Measurements from ENCODE around the gene STAT4.
A peak's percentile ranks its signal among the peaks of the same experiment; 100 is the strongest.

STAT4 gene

DNA sequence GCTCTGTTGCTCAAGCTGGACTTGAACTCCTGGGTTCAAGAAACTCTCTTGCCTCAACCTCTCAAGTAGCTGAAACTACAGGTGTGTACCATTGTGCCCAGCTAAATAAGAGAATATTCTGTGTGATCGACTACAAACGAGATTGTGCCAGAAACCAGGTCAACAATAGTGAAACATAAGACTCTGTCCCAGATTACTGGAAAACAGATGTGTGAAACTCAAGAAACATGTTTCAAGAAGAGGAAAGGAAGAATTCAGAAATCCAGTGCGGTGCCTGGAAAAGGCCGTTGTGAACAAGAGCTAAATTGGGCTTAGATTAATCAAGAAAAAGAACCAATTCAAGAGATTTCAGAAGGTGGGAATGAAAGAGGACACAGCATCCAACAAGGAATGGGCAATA lies 113.4 kb downstream of the STAT4 start:
- no peak for DNase-seq

DNA sequence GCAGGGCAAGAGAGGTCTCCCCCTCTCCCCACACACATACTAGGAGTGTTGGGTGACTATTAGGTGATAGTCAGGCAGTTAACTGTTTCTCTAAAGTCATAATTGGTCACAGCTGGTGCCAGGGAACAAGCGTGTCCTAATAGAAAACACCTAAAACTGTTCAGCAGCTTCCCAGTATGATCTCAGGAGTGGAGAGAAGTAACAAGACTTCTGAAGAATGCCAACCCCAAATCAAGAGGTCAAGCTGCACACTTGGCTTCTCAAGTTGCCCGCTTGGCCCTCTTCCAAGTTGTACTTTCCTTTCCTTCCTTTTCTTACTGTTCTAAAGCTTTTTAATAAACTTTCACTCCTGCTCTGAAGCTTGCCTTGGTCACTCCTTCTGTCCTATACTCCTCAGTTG lies 114.4 kb downstream of the STAT4 start:
- no peak for DNase-seq

DNA sequence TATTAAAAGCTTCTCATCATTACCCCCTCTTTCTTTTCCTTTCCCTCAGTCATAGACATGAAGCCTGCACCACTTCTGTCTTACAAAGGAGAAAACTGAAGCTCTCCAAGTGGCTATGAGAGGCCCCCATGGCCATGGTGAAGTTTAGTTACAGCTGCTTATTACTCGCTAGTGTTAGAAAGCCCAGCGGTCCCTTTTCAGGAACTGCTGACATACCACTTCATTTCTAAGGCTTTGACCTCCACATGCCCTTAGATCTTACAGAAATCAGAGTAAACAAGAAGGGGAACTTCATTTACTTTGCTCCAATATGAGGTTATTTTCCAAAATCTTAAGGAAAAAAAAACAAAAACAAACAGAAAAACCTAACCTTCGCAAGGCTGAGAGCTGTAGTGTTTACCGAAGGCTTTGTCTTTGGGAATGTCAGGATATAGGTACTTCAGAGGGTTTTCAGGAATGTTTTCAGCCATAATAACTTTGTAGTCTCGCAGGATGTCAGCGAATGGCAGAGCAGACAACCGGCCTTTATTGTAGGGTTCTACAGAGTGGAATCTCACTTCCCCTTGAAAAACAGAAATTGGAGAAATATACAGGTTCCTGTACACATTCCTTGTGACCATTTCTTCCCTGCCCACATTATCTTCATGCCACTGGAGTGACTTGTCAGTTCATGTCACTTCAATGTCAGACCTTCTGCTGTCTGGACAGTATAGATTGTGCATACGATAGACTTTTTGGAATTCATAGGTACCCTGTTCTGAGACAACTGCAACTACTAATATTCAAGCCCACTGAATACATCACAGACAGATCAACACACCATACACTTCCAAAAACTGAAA lies 118.0 kb downstream of the STAT4 start:
- DNase-seq = no peak

DNA sequence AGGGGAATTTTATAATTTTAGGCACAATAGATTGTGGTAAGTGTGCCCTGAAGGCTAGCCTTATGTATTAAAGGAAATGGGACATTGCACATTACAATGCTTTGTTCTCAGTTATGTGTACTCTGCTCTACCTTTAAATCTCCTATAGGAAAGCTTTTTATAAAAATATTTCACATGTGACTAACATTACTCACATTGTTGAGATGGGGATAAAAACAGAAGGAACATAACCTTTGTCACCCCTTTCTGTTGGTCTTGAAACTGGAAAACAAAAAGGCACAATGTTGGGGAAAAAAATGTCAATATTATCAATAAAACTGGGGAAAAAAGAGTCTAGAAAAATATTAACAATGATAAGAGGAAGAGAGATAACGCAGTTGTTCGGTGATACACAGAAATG lies 119.5 kb downstream of the STAT4 start:
- DNase-seq = no peak

DNA sequence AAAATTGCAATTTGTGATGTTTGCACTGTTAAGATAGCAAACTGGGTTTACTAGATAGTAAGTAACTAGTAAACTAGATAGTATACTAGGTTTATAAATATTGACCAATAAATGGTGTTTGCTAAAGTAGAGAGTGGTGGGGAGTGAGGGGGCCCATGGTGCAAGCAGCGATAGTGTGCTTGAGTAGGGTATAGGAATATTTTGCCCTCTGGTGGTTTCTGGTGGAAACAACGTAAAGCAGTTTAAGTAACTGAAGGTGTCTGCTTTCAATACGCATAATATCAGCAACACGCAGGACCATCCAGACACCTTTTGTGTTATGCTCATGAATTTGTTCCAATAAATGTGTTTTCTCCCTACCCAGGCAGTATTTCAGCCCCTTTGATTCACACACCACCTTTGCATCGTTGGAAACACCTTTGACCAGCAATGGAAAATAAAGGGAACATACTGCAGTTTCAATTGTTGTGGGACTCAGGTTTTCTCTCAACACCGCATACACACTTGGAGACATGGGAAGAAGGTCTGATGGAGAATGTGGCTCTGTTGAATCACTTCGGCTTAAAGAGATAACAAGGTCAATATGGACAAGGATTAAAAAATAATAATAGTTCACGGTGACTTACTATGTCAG lies 120.2 kb downstream of the STAT4 start:
- no peak for DNase-seq

DNA sequence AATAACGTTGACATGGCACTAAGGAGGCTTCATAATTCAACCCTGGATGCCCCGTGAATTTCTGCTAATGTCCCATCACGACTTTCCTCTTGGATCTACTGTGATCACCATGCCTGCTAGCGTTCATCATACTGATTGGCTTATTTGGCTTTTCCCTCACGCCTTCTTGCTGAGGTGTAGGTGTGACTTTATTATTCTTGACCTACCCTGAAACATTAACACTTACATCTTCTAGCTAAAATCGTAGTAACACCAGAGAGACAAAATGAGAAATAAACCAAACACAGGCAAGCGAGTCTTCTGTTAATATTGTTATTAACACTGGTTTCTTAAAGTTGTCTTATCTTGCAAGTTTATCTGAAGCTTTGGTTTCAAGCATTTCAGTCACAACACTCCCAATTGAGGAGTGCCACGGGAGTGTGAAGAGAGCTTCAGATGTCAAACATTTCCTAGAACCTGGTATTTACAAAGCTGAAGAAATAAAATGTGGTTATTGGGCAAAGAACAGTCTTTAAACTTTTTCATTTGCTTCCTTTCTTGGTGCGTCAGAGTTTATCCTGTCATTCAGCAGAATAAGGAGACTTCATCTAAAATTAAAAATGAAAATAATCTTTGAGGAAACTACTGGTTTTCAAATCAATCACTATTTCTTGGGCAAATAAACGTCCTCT lies 121.4 kb downstream of the STAT4 start:
- no peak for DNase-seq

DNA sequence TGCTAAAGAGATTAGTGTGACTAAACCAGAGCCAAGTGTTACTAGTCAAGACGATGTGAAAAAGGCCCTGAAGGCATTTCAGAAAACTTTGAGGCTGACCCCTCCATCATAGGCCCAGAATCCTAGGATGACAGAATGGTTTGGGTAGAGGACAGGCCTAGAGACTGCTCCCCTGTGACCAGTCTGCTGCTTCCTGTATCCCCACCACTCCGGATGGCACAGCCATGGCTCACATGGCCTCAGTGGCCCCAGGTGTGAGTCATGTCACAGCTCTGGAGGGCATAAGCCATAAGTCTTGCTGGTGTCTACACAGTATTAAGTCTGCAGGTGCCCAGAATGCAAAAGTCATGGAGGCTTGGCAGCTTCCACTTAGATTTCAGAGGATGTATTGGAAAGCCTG lies 124.4 kb downstream of the STAT4 start:
- DNase-seq = no peak

DNA sequence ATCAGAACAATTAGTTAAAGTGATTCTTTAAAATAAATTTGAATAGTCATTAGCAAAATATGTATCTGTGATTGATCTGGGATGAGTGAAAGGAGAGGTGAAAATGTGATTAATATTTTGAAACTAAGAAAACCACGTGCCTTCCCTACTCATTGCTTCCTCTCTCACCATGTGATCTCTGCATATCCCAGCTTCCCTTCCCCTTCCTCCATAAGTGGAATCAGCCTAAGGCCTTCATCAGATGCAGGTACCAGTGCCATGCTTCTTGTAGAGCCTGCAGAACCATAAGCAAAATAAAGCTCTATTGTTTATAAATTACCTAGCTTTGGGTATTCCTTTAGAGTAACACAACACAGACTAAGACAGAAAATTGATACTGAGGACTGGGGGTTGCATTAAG lies 125.7 kb downstream of the STAT4 start:
- DNase-seq = no peak

DNA sequence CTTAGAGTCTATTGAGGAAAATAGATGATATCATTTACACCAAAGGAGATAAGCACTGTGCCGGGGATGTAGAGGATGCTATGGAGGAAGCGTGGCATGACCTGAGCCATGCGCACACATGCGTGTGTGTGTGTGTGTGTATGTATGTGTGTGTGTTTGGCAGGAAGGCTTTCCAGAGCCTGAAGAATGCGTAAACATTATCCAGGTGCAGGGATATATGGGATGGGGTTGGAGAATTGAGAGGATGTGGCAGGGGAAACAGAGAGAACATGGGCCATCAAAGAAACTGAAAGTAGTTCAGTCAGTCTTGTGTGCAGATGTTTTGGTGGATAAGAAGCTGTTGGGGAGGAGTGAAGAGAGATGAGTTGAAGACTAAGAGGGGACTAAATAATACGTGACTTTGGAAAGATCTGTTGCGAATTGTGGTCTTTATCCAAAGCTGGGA lies 127.5 kb downstream of the STAT4 start:
- DNase-seq = no peak

DNA sequence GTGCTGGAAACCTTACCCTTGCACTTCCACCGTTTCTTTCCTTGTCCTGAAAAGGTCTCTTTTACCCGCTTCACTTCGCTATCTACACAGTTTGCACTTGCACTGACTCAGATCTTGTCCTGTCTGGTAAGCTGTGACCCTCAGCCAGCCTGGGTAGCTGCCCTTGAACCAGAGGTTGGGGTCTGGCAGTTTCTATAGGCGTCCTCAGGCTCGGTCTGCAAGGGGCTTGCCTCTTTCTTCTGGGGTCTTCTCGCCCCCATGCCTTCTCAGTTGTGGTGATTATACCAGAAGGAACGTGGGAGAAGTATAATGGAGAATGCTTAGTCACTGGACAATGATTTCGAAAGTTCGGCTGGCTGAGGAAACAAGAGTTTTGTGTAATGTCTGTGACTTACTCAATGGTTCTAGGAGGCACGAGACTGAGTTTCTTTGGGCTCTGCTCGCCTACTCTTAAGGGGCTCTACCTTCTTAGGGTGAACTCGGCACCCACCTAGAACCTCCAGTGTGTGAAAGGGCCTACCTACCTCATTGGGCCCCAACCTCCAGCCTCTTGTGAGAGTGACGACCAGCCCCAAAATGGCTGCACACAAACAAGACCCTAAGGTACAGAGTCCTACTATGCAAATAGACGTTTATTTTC lies 129.9 kb downstream of the STAT4 start:
- DNase-seq = peak; percentile 61

DNA sequence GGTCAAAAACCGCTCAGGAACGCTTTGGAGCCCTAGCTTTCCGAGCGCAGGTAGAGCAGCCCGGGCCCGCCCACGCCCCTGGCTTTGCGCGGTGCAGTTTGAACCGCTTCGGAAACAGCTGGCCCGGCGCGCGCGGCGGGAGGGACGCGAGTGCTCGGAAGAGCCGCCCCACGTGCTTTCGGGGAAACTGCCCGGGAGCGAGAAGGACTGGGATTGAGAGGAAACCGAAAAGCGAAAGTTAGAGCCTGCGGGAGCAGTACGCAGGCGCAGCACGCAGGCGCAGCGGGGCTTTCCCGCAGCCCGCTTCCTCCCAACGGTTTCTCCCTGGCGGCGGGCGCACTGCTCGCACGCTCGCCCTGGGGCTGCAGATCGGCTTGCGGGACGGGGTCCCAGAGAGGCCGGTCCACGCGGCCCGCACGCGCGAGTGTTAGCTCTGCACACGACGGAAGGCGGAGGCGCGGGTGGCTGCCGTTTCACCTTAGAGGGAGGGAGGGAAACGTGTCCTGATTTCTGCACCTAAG lies 130.5 kb downstream of the STAT4 start:
- peak; percentile 90 for DNase-seq

DNA sequence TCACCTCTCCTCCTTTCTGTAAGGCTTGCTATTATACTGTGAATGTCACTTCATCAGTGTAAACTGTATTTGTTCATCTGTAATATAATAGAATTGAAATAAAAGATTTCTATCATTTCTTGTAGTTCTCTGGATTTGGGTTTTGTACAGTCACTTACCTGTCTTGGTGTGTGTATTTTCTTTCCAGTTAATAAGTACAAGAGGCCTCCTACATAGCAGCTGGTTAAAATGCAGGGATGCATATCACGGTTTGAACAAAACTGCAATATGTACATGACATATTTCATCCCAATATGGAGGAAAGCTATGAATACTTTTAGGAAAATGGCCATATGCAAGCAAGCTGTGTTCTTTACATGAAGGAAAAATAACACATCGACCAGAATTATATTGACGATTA lies 131.4 kb downstream of the STAT4 start:
- no peak for DNase-seq

DNA sequence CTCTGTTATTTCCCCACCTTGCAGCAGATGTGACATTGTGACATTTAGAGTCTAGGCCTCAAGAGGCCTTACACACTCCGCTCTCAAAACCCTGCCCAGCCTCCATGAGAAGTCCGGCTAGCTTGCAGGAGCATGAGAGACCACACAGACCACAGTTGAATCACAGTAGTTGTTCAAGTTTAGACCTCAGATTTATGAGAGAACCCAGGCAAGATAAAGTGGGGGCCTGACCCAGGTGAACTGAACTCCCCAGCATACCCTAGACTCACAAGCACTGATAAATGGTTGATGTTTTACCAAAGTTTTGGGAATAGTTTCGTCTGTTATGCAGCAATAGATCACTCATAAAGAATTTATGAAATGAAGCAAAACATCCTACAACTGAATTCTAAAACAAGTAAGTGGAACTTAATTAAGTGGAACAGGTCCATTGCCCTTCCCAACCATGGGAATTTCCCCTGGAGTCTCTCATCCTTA lies 132.1 kb downstream of the STAT4 start:
- DNase-seq = no peak

DNA sequence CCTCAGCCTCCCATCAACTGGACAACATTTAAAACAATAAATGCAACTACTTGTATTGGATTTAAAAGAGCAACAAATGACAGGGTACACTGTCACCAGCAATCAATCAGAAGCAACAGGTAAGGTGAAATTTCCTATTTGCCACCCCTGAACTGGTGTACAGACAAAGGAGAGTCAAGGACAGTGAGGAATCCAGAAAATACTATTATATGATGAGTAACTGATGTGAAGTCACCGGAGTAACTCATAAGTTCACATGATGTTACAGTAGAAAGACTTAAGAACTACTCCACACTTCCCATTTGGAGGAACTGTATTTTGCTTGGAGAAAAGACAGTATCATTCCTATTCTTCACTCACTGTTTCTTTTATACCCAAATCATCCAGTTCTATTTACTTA lies 132.7 kb downstream of the STAT4 start:
- DNase-seq = no peak

DNA sequence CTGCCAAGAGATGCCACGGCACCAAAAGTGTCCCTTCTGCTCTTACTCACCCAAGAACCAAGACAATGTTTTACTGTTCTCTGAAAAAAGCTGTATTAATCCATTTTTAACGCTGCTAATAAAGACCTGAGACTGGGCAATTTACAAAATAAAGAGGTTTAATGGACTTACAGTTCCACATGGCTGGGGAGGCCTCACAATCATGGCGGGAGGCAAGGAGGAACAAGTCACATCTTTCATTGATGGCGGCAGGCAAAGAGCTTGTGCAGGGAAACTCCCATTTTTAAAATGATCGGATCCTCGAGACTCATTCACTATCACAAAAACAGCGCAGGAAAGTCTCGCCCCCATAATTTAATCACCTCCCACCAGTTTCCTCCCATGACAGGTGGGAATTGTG lies 135.0 kb downstream of the STAT4 start:
- DNase-seq = no peak

DNA sequence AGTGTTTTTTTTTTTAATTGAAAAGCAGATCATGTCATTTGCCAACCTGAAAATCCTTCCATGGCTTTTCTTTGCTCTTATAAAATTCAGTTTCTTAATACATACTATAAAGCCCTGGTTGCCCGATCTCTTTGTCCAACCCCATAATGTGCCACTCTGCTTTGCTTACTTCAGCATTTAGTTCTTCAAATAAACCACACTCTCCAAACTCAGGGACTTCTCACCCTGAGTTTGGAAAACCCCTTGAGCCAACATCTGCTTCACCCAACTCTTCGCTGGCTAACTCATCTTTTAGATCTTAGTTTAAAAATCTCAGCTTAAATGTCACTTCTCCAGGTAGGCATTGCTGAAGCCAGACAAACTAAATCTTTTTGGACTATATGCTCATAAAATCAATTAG lies 135.6 kb downstream of the STAT4 start:
- DNase-seq = no peak

DNA sequence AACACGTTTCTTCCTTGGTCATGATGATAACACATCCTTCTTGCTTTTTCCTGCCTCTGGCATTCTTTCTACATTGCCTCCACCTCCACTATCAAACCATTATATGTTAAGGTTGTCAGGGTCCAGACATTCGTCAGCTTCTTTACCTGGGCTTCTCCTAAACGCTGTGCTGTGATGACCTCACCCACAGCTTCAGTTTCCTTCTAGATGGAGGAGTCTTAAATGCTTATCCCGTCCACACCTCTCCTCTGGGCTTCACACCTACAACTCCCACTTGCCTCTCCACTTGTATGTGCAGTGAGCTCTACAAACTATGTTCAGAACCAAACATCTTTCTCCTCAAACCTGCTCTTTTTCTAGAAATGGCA lies 136.2 kb downstream of the STAT4 start:
- no peak for DNase-seq

DNA sequence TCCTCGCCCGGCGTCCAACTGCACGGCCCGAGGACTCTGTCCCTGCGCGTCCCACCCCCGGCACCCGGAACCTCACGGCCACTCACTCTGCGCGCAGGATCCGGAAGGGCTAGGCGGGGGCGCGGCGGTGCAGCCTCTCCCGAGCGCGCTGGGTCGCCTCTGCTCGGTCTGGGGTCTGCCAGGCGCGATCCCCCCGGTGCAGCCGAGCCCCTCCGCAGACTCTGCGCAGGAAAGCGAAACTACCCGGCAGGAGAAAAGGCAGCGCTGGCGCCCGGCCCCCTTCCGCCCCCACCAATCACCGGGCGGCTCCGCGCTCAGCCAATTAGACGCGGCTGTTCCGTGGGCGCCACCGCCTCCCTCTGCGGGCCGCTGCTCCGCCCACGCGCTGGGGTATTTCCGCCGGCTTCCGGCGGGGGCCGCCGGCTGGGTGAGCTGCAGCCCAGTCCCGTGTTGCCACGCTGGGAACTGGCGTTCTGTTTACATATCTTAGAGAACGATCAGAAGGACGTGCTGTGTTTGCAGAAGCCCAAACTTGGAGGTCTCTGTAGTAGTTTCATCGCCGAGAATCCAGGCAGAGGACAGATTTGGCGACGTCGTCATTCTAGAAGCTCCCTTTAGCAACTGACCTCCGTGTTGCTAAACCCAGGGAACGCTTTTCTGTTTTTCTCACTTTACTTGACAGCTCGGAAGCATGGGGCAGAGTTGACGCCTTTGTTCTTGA lies 136.7 kb downstream of the STAT4 start, which contains the start of gene STAT1:
TSS of gene STAT1 (minus strand) at position 240 of the 721 bp plus-strand sequence. CDS start 4,168 bp downstream, outside the sequence.
- DNase-seq = peak; percentile 91

DNA sequence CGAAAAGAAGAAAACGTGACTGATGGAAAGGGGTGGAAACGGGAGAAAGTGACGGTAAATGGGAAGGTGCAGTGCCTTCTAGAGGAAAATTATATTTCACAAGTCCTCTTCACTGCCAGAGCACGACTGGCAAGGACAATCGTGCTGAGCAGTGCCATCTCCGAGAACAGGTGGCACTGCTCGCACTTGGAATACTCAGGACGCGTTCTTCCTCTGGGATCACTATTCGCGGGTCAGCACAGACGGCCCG lies 137.2 kb downstream of the STAT4 start:
- DNase-seq = no peak

DNA sequence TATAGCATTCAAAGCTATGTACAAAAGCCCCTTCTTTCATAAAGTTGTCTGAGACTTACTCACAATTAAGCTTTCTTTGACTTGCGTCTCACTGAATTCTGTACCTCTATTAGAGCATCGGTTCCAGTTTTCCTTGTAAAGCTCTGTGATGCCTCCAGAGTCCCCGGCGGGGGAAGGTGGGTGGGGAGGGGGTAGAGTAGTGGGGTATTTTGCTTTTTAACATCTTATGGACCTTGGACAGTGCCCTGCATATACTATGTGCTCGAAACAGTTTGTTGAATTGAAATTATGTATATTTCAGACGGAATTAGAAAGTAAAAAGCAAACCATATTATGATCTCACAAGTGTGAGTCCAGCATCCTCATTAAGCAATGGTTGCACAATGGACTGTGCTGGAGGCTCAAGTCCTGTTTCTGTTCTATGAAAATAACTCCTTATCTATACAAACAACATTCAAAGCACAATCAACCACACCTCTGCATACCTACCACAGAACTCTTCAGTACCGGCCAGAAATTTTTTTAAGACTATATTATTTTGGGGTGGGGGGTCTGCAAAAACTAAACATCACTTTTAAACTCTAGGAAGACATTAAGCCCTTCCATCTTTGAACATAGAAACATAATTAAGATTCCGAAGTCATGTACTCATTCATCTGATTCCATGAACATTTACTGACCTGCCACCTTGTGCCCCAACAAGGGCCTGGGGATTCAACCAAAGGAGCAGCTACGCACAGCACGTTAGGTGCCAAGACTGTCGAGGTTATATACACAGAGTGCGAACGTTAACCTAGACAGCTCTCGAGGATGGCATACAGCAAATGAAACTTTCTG lies 137.7 kb downstream of the STAT4 start:
- no peak for DNase-seq

DNA sequence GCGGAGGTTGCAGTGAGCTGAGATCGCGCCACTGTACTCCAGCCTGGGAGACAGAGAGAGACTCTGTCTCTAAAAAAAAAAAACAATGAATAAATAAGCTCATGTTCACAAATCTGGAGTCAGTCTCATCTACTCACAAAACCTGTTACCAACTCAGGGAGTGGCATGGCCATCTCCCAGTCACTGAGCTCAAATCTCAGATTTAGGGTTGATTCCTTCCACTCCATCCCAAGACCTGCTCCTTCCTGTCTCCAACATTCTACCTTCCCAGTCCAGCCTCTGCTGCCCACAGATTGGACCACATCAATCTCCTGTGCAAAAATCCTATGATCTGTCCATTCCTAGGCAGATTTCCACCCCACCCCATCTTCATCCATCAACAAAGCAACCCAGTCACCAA lies 138.4 kb downstream of the STAT4 start:
- DNase-seq = no peak

All from KG1 (cell line).